GM18511 (cell line): ENCODE data around the gene PLEKHA3.
A peak's percentile ranks its signal among the peaks of the same experiment; 100 is the strongest.
"Not testable (repeated sequence)": the region's sequence is repeated elsewhere in the genome, so short reads cannot be mapped to it uniquely, and the experiment has no call there.

Experiments used
- ATAC-seq: cut with Tn5 transposase; IDR thresholded peaks from one replicate; pipeline ENCODE4 v1.9.1; 2021; ENCODE audit warnings: mild to moderate bottlenecking, moderate library complexity; ENCODE audit not compliant: unreplicated experiment

PLEKHA3 gene

DNA sequence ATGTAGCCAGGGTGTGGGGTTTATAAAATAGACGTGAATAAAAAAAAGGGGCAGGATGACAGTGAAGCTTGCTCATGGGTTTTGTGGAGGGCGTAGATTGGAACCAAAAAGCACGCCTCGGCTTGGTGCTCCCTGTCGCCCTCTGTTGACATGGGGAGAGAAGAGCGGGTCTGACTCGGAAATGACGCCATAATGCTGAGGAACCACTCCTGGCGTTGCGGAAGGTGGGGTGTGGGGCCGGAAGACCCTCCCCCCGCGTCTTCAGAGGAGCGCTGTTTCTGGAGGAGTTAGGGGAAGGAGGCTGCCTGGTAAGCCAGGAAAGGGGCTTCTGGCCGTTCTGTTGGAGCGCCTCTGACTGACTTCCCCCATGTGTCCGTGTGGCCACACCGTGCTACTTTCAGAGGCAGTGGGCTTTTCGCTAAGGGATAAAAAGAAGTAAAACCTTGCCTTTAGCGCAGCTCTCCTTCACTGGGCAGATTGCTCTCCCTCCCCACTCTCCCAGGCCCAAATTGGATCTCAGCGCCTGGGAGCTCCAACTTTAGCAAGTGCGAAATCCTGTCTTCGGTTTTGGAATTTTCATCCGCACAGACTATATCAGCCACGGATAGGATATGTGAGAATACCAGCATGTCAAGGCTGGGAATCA is 42.8 kb downstream of the PLEKHA3 start:
- ATAC-seq, result peak; percentile 95

DNA sequence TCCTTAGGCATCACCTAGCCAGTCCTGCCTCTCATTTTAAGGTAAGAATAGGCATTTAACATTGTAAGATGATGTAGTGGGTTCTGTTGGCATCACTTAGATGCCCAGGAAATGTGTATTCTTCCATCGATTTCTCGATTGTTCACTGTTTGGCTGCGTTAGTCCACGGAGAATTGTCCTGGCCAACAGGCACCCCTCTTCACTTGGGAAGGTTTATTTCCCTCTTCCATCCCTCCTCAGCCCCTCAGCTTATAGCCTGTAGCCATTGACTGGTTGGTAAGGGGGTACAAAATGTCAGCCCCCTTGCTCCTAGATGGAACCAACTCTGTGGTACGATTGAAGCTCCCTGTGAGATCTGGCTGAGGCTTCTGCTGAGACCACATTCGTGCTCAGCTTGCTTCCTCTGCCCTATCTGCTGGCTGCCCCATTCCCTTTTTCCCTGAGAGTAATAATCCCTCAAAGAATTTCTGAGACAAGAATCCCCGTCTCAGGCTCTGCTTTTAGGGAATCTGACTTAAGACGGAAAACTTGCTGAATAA is 43.4 kb downstream of the PLEKHA3 start:
- peak; percentile 14 for ATAC-seq

DNA sequence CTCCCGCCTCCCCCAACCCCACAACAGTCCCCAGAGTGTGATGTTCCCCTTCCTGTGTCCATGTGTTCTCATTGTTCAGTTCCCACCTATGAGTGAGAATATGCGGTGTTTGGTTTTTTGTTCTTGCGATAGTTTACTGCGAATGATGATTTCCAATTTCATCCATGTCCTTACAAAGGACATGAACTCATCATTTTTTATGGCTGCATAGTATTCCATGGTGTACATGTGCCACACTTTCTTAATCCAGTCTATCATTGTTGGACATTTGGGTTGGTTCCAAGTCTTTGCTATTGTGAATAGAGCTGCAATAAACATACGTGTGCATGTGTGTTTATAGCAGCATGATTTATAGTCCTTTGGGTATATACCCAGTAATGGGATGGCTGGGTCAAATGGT is 44.8 kb downstream of the PLEKHA3 start:
- not testable (repeated sequence) for ATAC-seq

DNA sequence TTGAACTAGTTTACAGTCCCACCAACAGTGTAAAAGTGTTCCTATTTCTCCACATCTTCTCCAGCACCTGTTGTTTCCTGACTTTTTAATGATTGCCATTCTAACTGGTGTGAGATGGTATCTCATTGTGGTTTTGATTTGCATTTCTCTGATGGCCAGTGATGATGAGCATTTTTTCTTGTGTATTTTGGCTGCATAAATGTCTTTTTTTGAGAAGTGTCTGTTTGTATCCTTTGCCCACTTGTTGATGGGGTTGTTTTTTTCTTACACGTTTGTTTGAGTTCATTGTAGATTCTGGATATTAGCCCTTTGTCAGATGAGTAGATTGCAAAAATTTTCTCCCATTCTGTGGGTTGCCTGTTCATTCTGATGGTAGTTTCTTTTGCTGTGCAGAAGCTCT is 45.2 kb downstream of the PLEKHA3 start:
- not testable (repeated sequence) for ATAC-seq

- no peak for ATAC-seq
Observed at GRCh38 chr2:178526256-178526655, 46.0 kb downstream of the PLEKHA3 start.

- ATAC-seq, result no peak
Observed at GRCh38 chr2:178527592-178527991, 47.3 kb downstream of the PLEKHA3 start.

GRCh38 chr2:178528647-178529046 is 48.4 kb downstream of the PLEKHA3 start:
- no peak for ATAC-seq

DNA sequence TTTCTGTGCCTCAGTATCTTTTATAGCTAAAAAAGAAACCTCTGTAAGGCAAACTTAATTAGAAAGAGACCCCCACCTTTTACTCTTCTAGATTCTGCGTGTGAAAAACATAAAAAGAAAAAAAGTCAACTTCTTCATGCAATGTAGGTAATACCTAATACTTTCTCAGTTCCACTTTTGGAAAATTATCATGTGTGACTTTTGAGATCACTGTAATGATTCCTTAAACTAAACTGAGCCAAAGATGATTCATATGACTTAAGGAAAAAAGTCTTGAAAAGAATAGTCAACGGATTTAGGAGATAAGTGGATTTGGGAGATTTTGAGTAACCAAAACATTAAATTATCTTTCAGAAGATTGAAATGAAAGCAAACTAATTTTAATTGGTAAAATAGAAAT is 48.9 kb downstream of the PLEKHA3 start:
- ATAC-seq, result no peak

DNA sequence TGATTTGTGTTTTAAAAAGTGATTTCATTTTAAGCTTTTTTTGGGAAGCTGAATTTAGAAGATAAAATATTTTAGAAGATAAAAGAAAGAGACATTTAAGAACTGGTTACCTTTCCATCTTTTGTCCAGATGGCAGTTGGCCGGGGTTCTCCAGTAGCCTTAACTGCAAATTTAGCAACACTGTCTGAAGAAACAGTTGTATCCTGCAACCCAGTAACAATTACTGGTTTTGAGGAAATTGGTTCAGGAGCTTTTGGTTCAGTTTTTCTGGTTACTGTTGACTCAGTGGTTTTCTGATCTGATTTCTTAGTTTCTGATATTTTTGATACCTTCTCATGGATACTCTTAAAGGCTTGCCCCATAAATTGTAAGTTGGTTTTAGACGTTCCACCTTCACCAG is 49.9 kb downstream of the PLEKHA3 start:
- ATAC-seq, result no peak

GRCh38 chr2:178530625-178531142 is 50.4 kb downstream of the PLEKHA3 start:
- peak; percentile 94 for ATAC-seq

GRCh38 chr2:178531168-178531567 is 50.9 kb downstream of the PLEKHA3 start:
- ATAC-seq, result no peak

- ATAC-seq, result no peak
Observed at GRCh38 chr2:178536037-178536436, 55.8 kb downstream of the PLEKHA3 start.

DNA sequence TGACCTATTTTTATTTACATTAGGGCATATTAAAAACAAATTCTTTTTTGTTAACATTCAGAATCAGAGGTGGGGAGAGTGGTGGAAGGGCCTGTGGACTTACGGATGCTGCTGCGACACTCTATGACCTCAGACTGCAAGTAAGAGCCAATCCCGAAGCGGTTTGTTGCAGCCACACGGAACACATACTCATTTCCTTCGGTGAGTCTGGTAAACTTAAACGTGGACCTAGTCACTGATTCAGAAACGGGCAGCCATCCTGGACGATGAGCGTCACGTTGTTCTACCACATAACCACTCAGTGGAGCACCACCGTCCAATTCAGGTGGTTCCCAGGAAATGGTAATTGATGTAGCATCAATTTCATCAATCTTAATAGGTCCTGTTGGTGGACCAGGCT is 61.9 kb downstream of the PLEKHA3 start:
- no peak for ATAC-seq

GRCh38 chr2:178542569-178542968 is 62.3 kb downstream of the PLEKHA3 start:
- ATAC-seq, result no peak

- ATAC-seq, result peak; percentile 81
Observed at GRCh38 chr2:178550352-178550751, 70.1 kb downstream of the PLEKHA3 start.

DNA sequence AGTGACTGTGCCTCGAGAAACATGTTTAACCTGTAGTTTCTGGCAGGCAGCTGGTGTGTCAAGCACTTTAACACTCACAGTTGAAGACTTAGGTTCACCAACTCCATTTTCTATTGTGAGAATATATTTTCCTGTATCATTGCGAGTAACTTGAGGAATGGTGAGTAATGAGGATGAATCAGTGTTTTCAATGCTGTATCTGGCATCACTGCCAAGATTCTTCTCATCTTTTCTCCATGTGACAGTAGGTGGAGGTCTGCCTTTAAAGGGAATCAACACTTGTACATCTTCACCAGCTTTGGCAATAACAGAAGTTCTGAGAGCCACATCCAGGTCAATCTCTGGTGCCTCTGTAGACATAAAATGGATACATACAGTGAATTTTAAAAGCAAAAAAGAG is 72.8 kb downstream of the PLEKHA3 start:
- ATAC-seq, result no peak
